A549 (cell line): ENCODE data around the gene KCNH6. TPM values are rescaled to one million over a fixed set of nuclear protein-coding genes. Genes with fewer than 3 reads are reported as not detected.

Experiments
- ATAC-seq, 2 experiments: fragments of 200-7000 bp in 1 of 2; fragments of >200 bp in 1 of 2; cut with Nextera tagmentation in 1 of 2; cut with Tn5 transposase in 1 of 2; 3 replicates each; pipeline versions ENCODE4 v1.8.0 to v1.9.1; 2018 to 2020; ENCODE audit warnings: mild to moderate bottlenecking in 1 of 2, moderate library complexity in 1 of 2
- CTCF ChIA-PET: fragments of 300-600 bp; sonication (Branson Sonifier 250); formaldehyde crosslinking; extraction: SDS; loops from one replicate; lab custom pipeline; 2021; ENCODE audit warnings: antibody characterized with exemption, inconsistent platforms; lab: Yijun Ruan, JAX
- POLR2A ChIA-PET: fragments of 350-600 bp; formaldehyde crosslinking; extraction: SDS; loops from one replicate; lab custom pipeline; 2021; ENCODE audit warnings: antibody characterized with exemption, inconsistent platforms; lab: Yijun Ruan, JAX
- DNase-seq, 2 experiments: peaks; one replicate each; pipeline versions ENCODE4 v3.0.0 to v3.0.0-alpha.2; 2011 to 2016; ENCODE audit warnings: low read depth in 1 of 2, low spot score in 1 of 2
- FAIRE-seq: peaks from 2 replicates; lab custom pipeline; 2011; peaks lifted over from hg19 to GRCh38; lab: Jason Lieb, UNC
- H3K27ac ChIP-seq, 2 experiments: fragments of >200 bp; sonication (Bioruptor Twin); formaldehyde crosslinking; 3 replicates each; pipeline ENCODE4 v1.5.1; 2016 to 2017
- H3K4me1 ChIP-seq: fragments of >200 bp; sonication (Bioruptor Twin); formaldehyde crosslinking; 3 replicates; pipeline ENCODE4 v1.6.1; 2016
- H3K4me2 ChIP-seq: fragments of >200 bp; sonication (Bioruptor Twin); formaldehyde crosslinking; 3 replicates; pipeline ENCODE4 v1.6.1; 2016
- H3K4me3 ChIP-seq: fragments of >200 bp; sonication (Bioruptor Twin); formaldehyde crosslinking; 3 replicates; pipeline ENCODE4 v1.5.1; 2016
- H3K9me3 ChIP-seq: fragments of >200 bp; sonication (Bioruptor Twin); formaldehyde crosslinking; 3 replicates; pipeline ENCODE4 v1.6.1; 2016
- BHLHE40 ChIP-seq: IDR thresholded peaks from 2 replicates; pipeline ENCODE4 v1.6.1; 2012; ENCODE audit warnings: low read depth, low read length, inconsistent platforms
- CBX2 ChIP-seq: fragments of 200-600 bp; sonication (generic); IDR thresholded peaks from 2 replicates; pipeline ENCODE4 v1.6.1; 2016; ENCODE audit warnings: low read depth, mild to moderate bottlenecking, borderline replicate concordance
- CBX8 ChIP-seq: fragments of 200-600 bp; sonication (generic); IDR thresholded peaks from 2 replicates; pipeline ENCODE4 v1.6.1; 2016
- CHD4 ChIP-seq: fragments of 200-600 bp; sonication (generic); IDR thresholded peaks from 2 replicates; pipeline ENCODE4 v1.6.1; 2016; ENCODE audit warnings: antibody characterized with exemption, mild to moderate bottlenecking, borderline replicate concordance
- EHMT2 ChIP-seq: fragments of 200-600 bp; sonication (generic); IDR thresholded peaks from 2 replicates; pipeline ENCODE4 v1.6.1; 2016; ENCODE audit warnings: antibody characterized with exemption, low read depth, mild to moderate bottlenecking, moderate library complexity
- EP300 ChIP-seq, 2 experiments: fragments of >200 bp; sonication (Bioruptor Twin); formaldehyde crosslinking; IDR thresholded peaks; 2 replicates in 1 of 2; 3 replicates in 1 of 2; pipeline ENCODE4 v1.6.1; 2016 to 2017
- ESRRA ChIP-seq: fragments of 150-350 bp; IDR thresholded peaks from 2 replicates; pipeline ENCODE4 v1.6.1; 2014; ENCODE audit warnings: mild to moderate bottlenecking, low read length, borderline replicate concordance
- JUN ChIP-seq, 2 experiments: fragments of >200 bp; sonication (Bioruptor Twin); formaldehyde crosslinking; IDR thresholded peaks; 2 replicates in 1 of 2; 3 replicates in 1 of 2; pipeline ENCODE4 v1.6.1; 2016 to 2017
- KDM1A ChIP-seq: fragments of 200-600 bp; sonication (generic); IDR thresholded peaks from 2 replicates; pipeline ENCODE4 v1.6.1; 2016; ENCODE audit warnings: low read depth, mild to moderate bottlenecking
- MYC ChIP-seq: IDR thresholded peaks from 2 replicates; pipeline ENCODE4 v1.6.1; 2012; ENCODE audit warnings: mild to moderate bottlenecking, inconsistent platforms, low read length, improper control_type of control experiment, borderline replicate concordance
- NPAS2 ChIP-seq: fragments of 250-450 bp; sonication (Bioruptor Pico); IDR thresholded peaks from 2 replicates; pipeline ENCODE4 v1.8.0; 2022; ENCODE audit warnings: mild to moderate bottlenecking, moderate library complexity, borderline replicate concordance
- NR3C1 ChIP-seq: fragments of >200 bp; sonication (Bioruptor Twin); formaldehyde crosslinking; IDR thresholded peaks from 3 replicates; pipeline ENCODE4 v1.6.1; 2017
- POLR2AphosphoS2 ChIP-seq: conservative IDR thresholded peaks from 2 replicates; pipeline ENCODE4 v1.6.1; 2012; ENCODE audit warnings: low read length, improper control_type of control experiment, inconsistent platforms
- RAD21 ChIP-seq, 2 experiments: fragments of >200 bp in 1 of 2; sonication (Bioruptor Twin) in 1 of 2; formaldehyde crosslinking in 1 of 2; IDR thresholded peaks in 1 of 2; conservative IDR thresholded peaks in 1 of 2; 2 replicates in 1 of 2; 3 replicates in 1 of 2; pipeline ENCODE4 v1.6.1; 2012 to 2018; ENCODE audit warnings: inconsistent platforms in 1 of 2
- RCOR1 ChIP-seq: fragments of 150-350 bp; IDR thresholded peaks from 2 replicates; pipeline ENCODE4 v1.6.1; 2014; ENCODE audit warnings: antibody characterized with exemption, low read length, low read depth
- RFX5 ChIP-seq: fragments of 450-650 bp; IDR thresholded peaks from 2 replicates; pipeline ENCODE4 v1.7.1; 2014; ENCODE audit warnings: antibody characterized with exemption, mild to moderate bottlenecking, moderate library complexity
- TP53 ChIP-seq: fragments of 250-450 bp; sonication (Bioruptor Pico); IDR thresholded peaks from 2 replicates; pipeline ENCODE4 v1.5.0; 2021; ENCODE audit warnings: mild to moderate bottlenecking, moderate library complexity
- ZSCAN20 ChIP-seq: fragments of 250-450 bp; sonication (Bioruptor Pico); IDR thresholded peaks from 2 replicates; pipeline ENCODE4 v1.8.0; 2022; ENCODE audit warnings: mild to moderate bottlenecking, moderate library complexity
- WGBS: methylation state at CpG from one replicate; pipeline ENCODE4 v1.1.6; 2017; ENCODE audit errors: missing lambda C conversion rate; 5-methylcytosine and 5-hydroxymethylcytosine counted together
- polyA plus RNA-seq, 4 experiments: library from polyadenylated mRNA; depleted of rRNA in 3 of 4; stranded (reverse); fragments of >200 nt; fragmentation: RNase III in 1 of 4; extraction: RNeasy Plus Mini Kit Qiagen cat#74134 plus additional on column Dnase treatment in 1 of 4; gene quantifications; 2 replicates in 3 of 4; 3 replicates in 1 of 4; pipeline ENCODE4 v1.2.3, GENCODE V29; 2011 to 2017
- TF ChIP-seq, protein P1 (sequence below): IDR thresholded peaks from 2 replicates; pipeline ENCODE4 v1.6.1; 2012
- TF ChIP-seq, protein P2 (sequence below): IDR thresholded peaks from 2 replicates; pipeline ENCODE4 v1.6.1; 2012; ENCODE audit warnings: low read depth, borderline replicate concordance
- TF ChIP-seq, protein P3 (sequence below): fragments of 450-650 bp; IDR thresholded peaks from 2 replicates; pipeline ENCODE4 v1.6.1; 2014; ENCODE audit warnings: antibody characterized with exemption
- TF ChIP-seq, protein P4 (sequence below): fragments of >200 bp; sonication (Bioruptor Twin); formaldehyde crosslinking; IDR thresholded peaks from 2 replicates; pipeline ENCODE4 v1.6.1; 2016

Gene KCNH6
- polyA plus RNA-seq, 2 of the 4 experiments (the other 2 are of a cell fraction), result not detected

DNA sequence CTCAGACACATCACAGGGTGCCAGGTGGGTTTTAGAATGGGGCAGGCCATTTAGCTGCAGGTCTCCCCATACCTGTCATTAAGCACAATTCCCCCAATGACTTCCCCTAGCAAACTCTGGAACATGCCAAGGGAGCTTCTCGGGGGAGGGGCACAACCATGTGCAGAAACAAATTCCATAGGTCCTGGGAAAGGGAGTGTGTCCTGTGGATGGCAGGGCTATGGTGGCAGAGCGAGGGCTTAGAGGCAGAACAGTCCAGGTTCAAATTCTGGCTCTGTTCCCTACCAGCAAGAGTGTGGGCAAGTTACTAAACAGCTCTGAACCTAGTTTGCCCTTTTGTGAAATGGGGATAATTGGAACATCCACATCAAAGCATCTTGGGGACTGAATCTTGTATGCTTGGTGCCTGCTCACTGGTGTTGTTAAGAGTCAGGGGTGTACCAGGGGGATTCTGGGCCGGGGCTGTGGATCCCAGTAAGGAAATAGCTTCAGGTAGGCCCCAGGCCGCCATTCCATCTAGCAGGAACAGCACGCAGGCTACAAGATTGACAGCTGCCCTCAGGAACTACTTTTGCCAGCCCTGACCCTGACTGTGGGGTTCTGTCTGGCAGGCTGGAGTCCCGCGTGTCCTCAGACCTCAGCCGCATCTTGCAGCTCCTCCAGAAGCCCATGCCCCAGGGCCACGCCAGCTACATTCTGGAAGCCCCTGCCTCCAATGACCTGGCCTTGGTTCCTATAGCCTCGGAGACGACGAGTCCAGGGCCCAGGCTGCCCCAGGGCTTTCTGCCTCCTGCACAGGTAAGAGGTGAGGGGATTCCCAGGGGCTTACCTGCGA, 21.5 kb downstream of the KCNH6 start:
- WGBS, result 85% methylated on average over 13 of the region's 13 CpGs
- DNase-seq (no peak), ATAC-seq (no peak), FAIRE-seq (no peak)
- peaks cover 7% of the 10 kb centered on the region; the same call in 2 of the 3 replicates for H3K4me1 ChIP-seq
- no peaks in the 10 kb centered on the region for H3K9me3 ChIP-seq
- no peak overlapping the region for H3K4me3 ChIP-seq
- no peak overlapping the region for H3K4me2 ChIP-seq
- no peak overlapping the region for H3K27ac ChIP-seq
- no peak for TF ChIP-seq TP53 (CRISPR knock-in tag)
- no peak for TF ChIP-seq RFX5
- TF ChIP-seq JUN (IDR thresholded peaks at IDR 0.05), result no peak
- TF ChIP-seq CHD4, result no peak
- no peak for TF ChIP-seq RCOR1
- ChIA-PET CTCF (interaction anchor here (0.6 to 3.9 kb wide), 11 partner anchors 8 to 480 kb away, joined by 3 to 18 read pairs (median 3); no protein-coding TSS in a partner anchor), POLR2A (no interaction called here)

DNA sequence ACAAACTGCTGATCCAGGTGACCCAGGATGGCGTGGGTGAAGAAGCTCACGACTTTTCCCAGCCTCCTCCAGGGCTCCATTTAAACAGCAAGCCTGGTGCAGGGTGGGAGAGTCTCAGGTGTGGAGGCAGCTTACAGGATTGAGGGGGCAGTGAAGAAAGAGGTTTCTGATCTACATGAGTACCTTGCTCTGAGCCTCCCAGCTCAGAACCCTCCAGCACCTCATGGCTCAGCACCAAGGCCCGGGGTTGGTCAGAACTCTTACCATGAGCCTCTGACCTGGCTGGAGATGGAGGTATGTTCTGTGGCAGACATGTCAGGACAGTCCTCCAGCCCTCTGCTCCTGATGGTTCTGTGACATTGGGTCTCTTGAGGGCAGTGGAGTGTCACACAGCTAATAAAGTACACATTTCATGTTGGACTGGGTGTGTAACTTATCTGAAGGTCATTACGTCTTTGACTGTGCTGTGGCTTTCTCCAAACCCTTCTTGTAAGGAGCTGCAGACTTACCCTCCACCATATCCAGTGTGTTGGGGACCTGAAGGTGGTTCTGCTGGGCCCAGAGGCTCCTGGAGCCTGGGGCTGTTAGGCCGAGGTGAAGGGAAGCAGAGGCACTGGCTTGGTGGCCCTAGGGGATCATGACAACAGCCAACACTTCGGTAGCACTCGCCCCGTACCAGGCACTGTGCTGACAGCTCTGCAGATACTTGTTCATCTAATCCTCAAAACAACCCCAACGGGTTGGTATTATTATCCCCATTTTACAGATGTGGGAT, 23.3 kb downstream of the KCNH6 start:
- ATAC-seq (no peak), FAIRE-seq (no peak), DNase-seq (no peak)
- WGBS, result 75% methylated on average over 9 of the region's 9 CpGs
- Histone ChIP-seq H3K4me1 (peaks cover 7% of the 10 kb centered on the region; the same call in 2 of the 3 replicates), H3K4me2 (no peak overlapping the region), H3K27ac (no peak overlapping the region), H3K9me3 (no peaks in the 10 kb centered on the region), H3K4me3 (no peak overlapping the region)
- CTCF ChIA-PET, result interaction anchor here (0.7 to 3.9 kb wide), 6 partner anchors 8 to 121 kb away, joined by 3 to 18 read pairs (median 6); no protein-coding TSS in a partner anchor
- POLR2A ChIA-PET, result no interaction called here
- TF ChIP-seq, protein P1, sequence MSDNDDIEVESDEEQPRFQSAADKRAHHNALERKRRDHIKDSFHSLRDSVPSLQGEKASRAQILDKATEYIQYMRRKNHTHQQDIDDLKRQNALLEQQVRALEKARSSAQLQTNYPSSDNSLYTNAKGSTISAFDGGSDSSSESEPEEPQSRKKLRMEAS, result no peak
- TF ChIP-seq, protein P2, sequence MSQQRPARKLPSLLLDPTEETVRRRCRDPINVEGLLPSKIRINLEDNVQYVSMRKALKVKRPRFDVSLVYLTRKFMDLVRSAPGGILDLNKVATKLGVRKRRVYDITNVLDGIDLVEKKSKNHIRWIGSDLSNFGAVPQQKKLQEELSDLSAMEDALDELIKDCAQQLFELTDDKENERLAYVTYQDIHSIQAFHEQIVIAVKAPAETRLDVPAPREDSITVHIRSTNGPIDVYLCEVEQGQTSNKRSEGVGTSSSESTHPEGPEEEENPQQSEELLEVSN, result no peak
- no peak for TF ChIP-seq MYC
- TF ChIP-seq EP300 (IDR thresholded peaks at IDR 0.05), result no peak
- TF ChIP-seq, protein P3, sequence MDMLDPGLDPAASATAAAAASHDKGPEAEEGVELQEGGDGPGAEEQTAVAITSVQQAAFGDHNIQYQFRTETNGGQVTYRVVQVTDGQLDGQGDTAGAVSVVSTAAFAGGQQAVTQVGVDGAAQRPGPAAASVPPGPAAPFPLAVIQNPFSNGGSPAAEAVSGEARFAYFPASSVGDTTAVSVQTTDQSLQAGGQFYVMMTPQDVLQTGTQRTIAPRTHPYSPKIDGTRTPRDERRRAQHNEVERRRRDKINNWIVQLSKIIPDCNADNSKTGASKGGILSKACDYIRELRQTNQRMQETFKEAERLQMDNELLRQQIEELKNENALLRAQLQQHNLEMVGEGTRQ, result no peak
- no peak for TF ChIP-seq CBX8
- TF ChIP-seq KDM1A, result no peak
- TF ChIP-seq NPAS2, result no peak
- no peak for TF ChIP-seq CBX2
- no peak for TF ChIP-seq EHMT2
- TF ChIP-seq RAD21 (conservative IDR thresholded peaks at IDR 0.05 in 1 of 2, IDR thresholded peaks at IDR 0.05 in 1 of 2), result no peak
- no peak for TF ChIP-seq JUN (IDR thresholded peaks at IDR 0.05)
- TF ChIP-seq NR3C1, result no peak
- TF ChIP-seq ESRRA, result no peak
- no peak for TF ChIP-seq ZSCAN20 (CRISPR knock-in tag)
- no peak for TF ChIP-seq POLR2AphosphoS2
- TF ChIP-seq BHLHE40, result no peak
- TF ChIP-seq, protein P4, sequence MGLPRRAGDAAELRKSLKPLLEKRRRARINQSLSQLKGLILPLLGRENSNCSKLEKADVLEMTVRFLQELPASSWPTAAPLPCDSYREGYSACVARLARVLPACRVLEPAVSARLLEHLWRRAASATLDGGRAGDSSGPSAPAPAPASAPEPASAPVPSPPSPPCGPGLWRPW, result no peak
